Osteocyte (in vitro differentiated cells): Measurements from ENCODE around the gene SSBP2. TPM values are rescaled to one million over a fixed set of nuclear protein-coding genes. Genes with fewer than 3 reads are reported as not detected.
A peak's percentile ranks its signal among the peaks of the same experiment; 100 is the strongest.

Source experiments
- DNase-seq: peaks from one replicate; pipeline ENCODE4 v3.0.0; 2021; ENCODE audit warnings: mixed read lengths; ENCODE audit not compliant: unreplicated experiment; ENCODE audit errors: extremely low spot score
- H3K27ac Mint-ChIP-seq: one replicate; pipeline ENCODE4 v1.8.0; 2021; ENCODE audit warnings: mild to moderate bottlenecking, mixed read lengths; ENCODE audit not compliant: unreplicated experiment
- H3K27me3 Mint-ChIP-seq: one replicate; pipeline ENCODE4 v1.8.0; 2021; ENCODE audit warnings: mixed read lengths; ENCODE audit not compliant: unreplicated experiment
- H3K36me3 Mint-ChIP-seq: one replicate; pipeline ENCODE4 v1.8.0; 2021; ENCODE audit warnings: mixed read lengths; ENCODE audit not compliant: unreplicated experiment
- H3K4me1 Mint-ChIP-seq: one replicate; pipeline ENCODE4 v1.8.0; 2021; ENCODE audit warnings: mixed read lengths; ENCODE audit not compliant: unreplicated experiment
- H3K4me3 Mint-ChIP-seq: one replicate; pipeline ENCODE4 v1.8.0; 2021; ENCODE audit warnings: mild to moderate bottlenecking, moderate library complexity, mixed read lengths; ENCODE audit not compliant: unreplicated experiment
- H3K9me3 Mint-ChIP-seq: one replicate; pipeline ENCODE4 v1.8.0; 2021; ENCODE audit warnings: mixed read lengths; ENCODE audit not compliant: unreplicated experiment
- total RNA-seq: library from RNA; stranded (reverse); gene quantifications from 2 replicates; pipeline ENCODE4 v1.2.1, GENCODE V29; 2021
- TF ChIP-seq, protein P1 (sequence below): fragments of 200-600 bp; sonication (generic); IDR thresholded peaks from 2 replicates; pipeline ENCODE4 v1.5.0; 2021; ENCODE audit warnings: antibody characterized with exemption, mild to moderate bottlenecking, moderate library complexity

SSBP2 gene
- total RNA-seq, 1 donor from 2014 or later, result 62.1 TPM

DNA sequence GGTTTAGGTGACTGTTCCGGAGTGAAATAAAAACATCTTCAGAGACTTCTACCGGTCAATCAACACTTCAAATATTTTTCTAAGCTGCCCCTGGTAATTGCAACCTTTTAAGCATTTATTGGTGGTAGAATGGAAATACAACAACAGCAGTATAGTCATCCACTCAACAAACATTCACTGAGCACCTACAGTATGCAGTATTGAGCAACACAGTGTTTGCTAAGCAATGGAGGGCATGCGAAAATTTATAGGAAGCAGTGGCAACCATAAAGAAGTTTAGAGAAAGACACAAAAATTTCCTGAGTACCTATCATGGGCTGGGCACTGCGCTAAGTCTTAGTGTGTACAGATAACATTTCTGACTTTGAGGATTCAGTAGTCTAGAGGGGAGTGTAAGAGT lies 12.0 kb upstream of the SSBP2 start:
- DNase-seq, result no peak
- H3K4me3 Mint-ChIP-seq, result no peak overlapping the region
- H3K36me3 Mint-ChIP-seq, result no peaks in the 10 kb centered on the region
- H3K4me1 Mint-ChIP-seq, result peaks cover 20% of the 10 kb centered on the region
- no peaks in the 10 kb centered on the region for H3K9me3 Mint-ChIP-seq
- TF ChIP-seq, protein P1, sequence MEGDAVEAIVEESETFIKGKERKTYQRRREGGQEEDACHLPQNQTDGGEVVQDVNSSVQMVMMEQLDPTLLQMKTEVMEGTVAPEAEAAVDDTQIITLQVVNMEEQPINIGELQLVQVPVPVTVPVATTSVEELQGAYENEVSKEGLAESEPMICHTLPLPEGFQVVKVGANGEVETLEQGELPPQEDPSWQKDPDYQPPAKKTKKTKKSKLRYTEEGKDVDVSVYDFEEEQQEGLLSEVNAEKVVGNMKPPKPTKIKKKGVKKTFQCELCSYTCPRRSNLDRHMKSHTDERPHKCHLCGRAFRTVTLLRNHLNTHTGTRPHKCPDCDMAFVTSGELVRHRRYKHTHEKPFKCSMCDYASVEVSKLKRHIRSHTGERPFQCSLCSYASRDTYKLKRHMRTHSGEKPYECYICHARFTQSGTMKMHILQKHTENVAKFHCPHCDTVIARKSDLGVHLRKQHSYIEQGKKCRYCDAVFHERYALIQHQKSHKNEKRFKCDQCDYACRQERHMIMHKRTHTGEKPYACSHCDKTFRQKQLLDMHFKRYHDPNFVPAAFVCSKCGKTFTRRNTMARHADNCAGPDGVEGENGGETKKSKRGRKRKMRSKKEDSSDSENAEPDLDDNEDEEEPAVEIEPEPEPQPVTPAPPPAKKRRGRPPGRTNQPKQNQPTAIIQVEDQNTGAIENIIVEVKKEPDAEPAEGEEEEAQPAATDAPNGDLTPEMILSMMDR, result no peak
- H3K27ac Mint-ChIP-seq, result no peak overlapping the region
- H3K27me3 Mint-ChIP-seq, result no peaks in the 10 kb centered on the region

DNA sequence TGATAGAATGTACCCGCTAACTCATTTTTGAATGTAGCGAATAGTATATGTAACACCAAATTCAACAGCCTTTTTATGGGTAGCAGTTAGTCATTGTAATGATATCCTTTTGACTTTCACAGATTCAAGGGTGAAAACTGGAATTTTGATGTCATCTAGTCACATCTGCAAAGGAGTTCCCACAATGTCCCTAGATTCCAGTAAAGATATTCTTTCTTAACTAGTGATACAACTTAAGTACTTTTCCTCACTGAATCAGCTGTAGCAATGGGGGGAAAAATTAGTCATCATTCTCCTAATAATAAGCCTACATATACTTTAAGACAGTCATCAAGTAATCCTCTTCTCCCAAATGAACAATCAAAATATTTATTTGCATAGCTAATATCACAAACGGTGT lies 11.5 kb upstream of the SSBP2 start:
- DNase-seq, result no peak
- H3K27me3 Mint-ChIP-seq, result no peaks in the 10 kb centered on the region
- peaks cover 19% of the 10 kb centered on the region for H3K4me1 Mint-ChIP-seq
- no peaks in the 10 kb centered on the region for H3K9me3 Mint-ChIP-seq
- no peak overlapping the region for H3K4me3 Mint-ChIP-seq
- H3K36me3 Mint-ChIP-seq, result no peaks in the 10 kb centered on the region
- H3K27ac Mint-ChIP-seq, result no peak overlapping the region
- TF ChIP-seq, protein P1, result no peak

DNA sequence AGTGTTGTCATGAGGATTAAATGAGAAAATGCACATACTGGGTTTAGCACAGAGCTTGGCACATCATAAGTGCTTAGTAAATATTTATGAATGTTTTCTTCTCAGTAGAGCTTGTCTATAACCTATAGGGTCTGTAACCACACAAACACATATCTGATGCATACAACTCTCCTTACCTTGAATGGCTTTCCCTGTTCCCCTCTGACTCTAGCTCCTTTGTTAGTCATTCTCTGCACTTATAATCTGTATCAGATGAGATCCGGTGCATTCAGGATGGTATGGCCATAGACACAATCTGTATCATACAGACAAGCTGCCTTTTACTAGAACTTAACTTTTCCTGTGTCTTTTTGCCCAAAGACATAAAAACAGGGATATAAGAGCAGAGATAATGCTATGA lies 11.1 kb upstream of the SSBP2 start:
- Mint-ChIP-seq H3K27ac (no peak overlapping the region), H3K27me3 (no peaks in the 10 kb centered on the region), H3K4me1 (peaks cover 17% of the 10 kb centered on the region), H3K9me3 (no peaks in the 10 kb centered on the region), H3K36me3 (no peaks in the 10 kb centered on the region), H3K4me3 (no peak overlapping the region)
- no peak for DNase-seq
- TF ChIP-seq, protein P1, result no peak

DNA sequence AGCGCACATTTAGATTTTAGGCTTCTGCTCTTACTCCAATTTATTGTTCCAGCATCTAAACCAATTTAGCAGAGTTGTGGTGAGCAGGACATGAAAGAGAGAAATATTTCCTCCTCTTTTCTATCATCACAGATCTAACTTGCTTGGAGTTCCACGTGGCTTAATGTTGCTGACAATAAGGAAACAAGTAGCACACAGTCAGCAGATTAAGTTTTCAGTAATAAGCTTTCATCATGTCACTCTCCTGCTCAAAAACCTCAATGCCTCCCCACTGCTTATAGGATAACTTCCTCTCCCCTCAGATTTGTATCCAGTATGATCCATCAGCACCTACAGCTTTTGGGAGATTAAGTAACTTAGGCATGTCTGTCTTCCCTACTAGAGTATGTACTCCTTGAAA lies 10.4 kb upstream of the SSBP2 start:
- Mint-ChIP-seq H3K4me3 (no peak overlapping the region), H3K27ac (no peak overlapping the region), H3K9me3 (no peaks in the 10 kb centered on the region), H3K27me3 (no peaks in the 10 kb centered on the region), H3K36me3 (no peaks in the 10 kb centered on the region), H3K4me1 (peaks cover 20% of the 10 kb centered on the region)
- DNase-seq, result no peak
- TF ChIP-seq, protein P1, result no peak

DNA sequence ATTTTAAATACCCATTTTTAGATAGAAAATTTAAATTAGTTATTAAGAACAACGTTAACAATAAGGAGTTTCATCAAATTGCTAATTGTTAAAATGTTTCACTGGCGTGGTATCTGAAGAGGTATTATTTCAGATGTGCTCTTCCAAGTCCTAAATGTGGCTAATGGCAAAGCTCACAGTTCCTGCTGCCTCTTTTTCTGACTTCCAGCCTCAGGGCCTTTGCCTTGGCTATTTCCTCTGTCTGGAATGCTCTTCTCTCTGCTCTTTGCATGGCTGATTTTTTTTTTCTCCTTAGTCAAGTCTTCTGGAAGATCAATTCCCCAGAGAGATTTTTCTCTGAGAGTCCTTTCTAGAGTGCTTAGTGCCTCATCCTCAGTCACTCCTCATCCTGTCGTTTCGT lies 9.6 kb upstream of the SSBP2 start:
- H3K27me3 Mint-ChIP-seq, result no peaks in the 10 kb centered on the region
- H3K27ac Mint-ChIP-seq, result peak overlapping the region; percentile 43
- TF ChIP-seq, protein P1, result no peak
- H3K4me1 Mint-ChIP-seq, result peaks cover 27% of the 10 kb centered on the region
- H3K4me3 Mint-ChIP-seq, result no peak overlapping the region
- H3K36me3 Mint-ChIP-seq, result no peaks in the 10 kb centered on the region
- no peaks in the 10 kb centered on the region for H3K9me3 Mint-ChIP-seq
- no peak for DNase-seq
